Fibroblast of lung (primary cell): ENCODE results near the gene ETV6. TPM values are rescaled to one million over a fixed set of nuclear protein-coding genes. Genes with fewer than 3 reads are reported as not detected.

Experiments used
- DNase-seq, 2 donors: peaks; one replicate each; pipeline versions ENCODE4 v3.0.0 to v3.0.0-alpha.2; 2010; ENCODE audit warnings: low read depth in 2 of 2
- H2AFZ ChIP-seq: 2 replicates; pipeline ENCODE4 v1.5.1; 2012; ENCODE audit warnings: low read length, control low read depth, inconsistent platforms
- H3K27ac ChIP-seq: 2 replicates; pipeline ENCODE4 v1.5.1; 2011; ENCODE audit warnings: low read length, control low read depth; ENCODE audit not compliant: insufficient read depth
- H3K27me3 ChIP-seq: 2 replicates; pipeline ENCODE4 v1.5.1; 2011; ENCODE audit warnings: mild to moderate bottlenecking, low read length; ENCODE audit not compliant: control insufficient read depth, insufficient read depth
- H3K36me3 ChIP-seq: 2 replicates; pipeline ENCODE4 v1.5.1; 2011; ENCODE audit warnings: low read length; ENCODE audit not compliant: control insufficient read depth, insufficient read depth
- H3K4me1 ChIP-seq: 2 replicates; pipeline ENCODE4 v1.5.1; 2011; ENCODE audit warnings: low read length; ENCODE audit not compliant: control insufficient read depth, insufficient read depth; ENCODE audit errors: extremely low read depth
- H3K4me2 ChIP-seq: 2 replicates; pipeline ENCODE4 v1.5.1; 2011; ENCODE audit warnings: low read length, control low read depth; ENCODE audit not compliant: insufficient read depth; ENCODE audit errors: extremely low read depth
- H3K4me3 ChIP-seq, 4 experiments: fragments of 200-600 bp in 1 of 4; sonication (generic) in 1 of 4; replicated peaks in 1 of 4; 2 replicates each; pipeline ENCODE4 v1.5.1; 2011 to 2016; ENCODE audit warnings: low read length in 4 of 4, low read depth in 3 of 4, mild to moderate bottlenecking in 3 of 4, control low read depth in 2 of 4, inconsistent platforms in 1 of 4, mixed read lengths in 1 of 4; ENCODE audit not compliant: insufficient read depth in 1 of 4; ENCODE audit errors: control extremely low read depth in 1 of 4
- H3K79me2 ChIP-seq: 2 replicates; pipeline ENCODE4 v1.5.1; 2012; ENCODE audit warnings: mild to moderate bottlenecking, low read length, inconsistent platforms; ENCODE audit not compliant: control insufficient read depth, insufficient read depth
- H3K9ac ChIP-seq: 2 replicates; pipeline ENCODE4 v1.5.1; 2011; ENCODE audit warnings: mild to moderate bottlenecking, low read length, control low read depth; ENCODE audit not compliant: insufficient read depth
- H3K9me3 ChIP-seq: 2 replicates; pipeline ENCODE4 v1.5.1; 2012; ENCODE audit warnings: low read depth, low read length; ENCODE audit not compliant: control insufficient read depth, insufficient read depth
- H4K20me1 ChIP-seq: 2 replicates; pipeline ENCODE4 v1.5.1; 2011; ENCODE audit warnings: low read length; ENCODE audit not compliant: control insufficient read depth, insufficient read depth; ENCODE audit errors: extremely low read depth
- EZH2 ChIP-seq: IDR thresholded peaks from 2 replicates; pipeline ENCODE4 v1.5.1; 2012; ENCODE audit warnings: low read length, control low read depth, mild to moderate bottlenecking; ENCODE audit errors: missing control alignments
- polyA plus RNA-seq, 2 donors: library from polyadenylated mRNA; depleted of rRNA in 1 of 2; stranded (reverse) in 1 of 2; unstranded in 1 of 2; fragments of >200 nt; gene quantifications; 2 replicates each; pipeline ENCODE4 v1.2.1, GENCODE V29; 2011 to 2012; ENCODE audit warnings: missing spikeins in 1 of 2
- total RNA-seq: library from RNA; depleted of rRNA; stranded (reverse); fragments of >200 nt; gene quantifications from 2 replicates; pipeline ENCODE4 v1.2.1, GENCODE V29; 2014
- TF ChIP-seq, protein P1 (sequence below), 2 donors: IDR thresholded peaks in 1 of 2; conservative IDR thresholded peaks in 1 of 2; 1 replicate in 1 of 2; 2 replicates in 1 of 2; pipeline ENCODE4 v1.5.1; 2011 to 2012; ENCODE audit warnings: low read length in 2 of 2, control low read depth in 1 of 2, inconsistent platforms in 1 of 2, low read depth in 1 of 2, mild to moderate bottlenecking in 1 of 2

Gene ETV6
- total and polyA plus RNA-seq, 2 donors (not counting 1 experiment from before 2014, with no cell fraction given), result 4.3 to 8.9 TPM

- no peaks in the 10 kb centered on the region for H3K36me3 ChIP-seq
- no peaks in the 10 kb centered on the region for H4K20me1 ChIP-seq
- H3K79me2 ChIP-seq, result peaks cover 47% of the 10 kb centered on the region
- H3K4me1 ChIP-seq, result no peaks in the 10 kb centered on the region
- no peaks in the 10 kb centered on the region for H3K9me3 ChIP-seq
- peak overlapping the region; percentile 88 for H3K27ac ChIP-seq
- DNase-seq, result peak in 1 of 2 donors; percentile 12
- peak overlapping the region; percentile 89 for H3K4me2 ChIP-seq
- peak overlapping the region; percentile 51 for H3K9ac ChIP-seq
- TF ChIP-seq, protein P1, sequence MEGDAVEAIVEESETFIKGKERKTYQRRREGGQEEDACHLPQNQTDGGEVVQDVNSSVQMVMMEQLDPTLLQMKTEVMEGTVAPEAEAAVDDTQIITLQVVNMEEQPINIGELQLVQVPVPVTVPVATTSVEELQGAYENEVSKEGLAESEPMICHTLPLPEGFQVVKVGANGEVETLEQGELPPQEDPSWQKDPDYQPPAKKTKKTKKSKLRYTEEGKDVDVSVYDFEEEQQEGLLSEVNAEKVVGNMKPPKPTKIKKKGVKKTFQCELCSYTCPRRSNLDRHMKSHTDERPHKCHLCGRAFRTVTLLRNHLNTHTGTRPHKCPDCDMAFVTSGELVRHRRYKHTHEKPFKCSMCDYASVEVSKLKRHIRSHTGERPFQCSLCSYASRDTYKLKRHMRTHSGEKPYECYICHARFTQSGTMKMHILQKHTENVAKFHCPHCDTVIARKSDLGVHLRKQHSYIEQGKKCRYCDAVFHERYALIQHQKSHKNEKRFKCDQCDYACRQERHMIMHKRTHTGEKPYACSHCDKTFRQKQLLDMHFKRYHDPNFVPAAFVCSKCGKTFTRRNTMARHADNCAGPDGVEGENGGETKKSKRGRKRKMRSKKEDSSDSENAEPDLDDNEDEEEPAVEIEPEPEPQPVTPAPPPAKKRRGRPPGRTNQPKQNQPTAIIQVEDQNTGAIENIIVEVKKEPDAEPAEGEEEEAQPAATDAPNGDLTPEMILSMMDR (conservative IDR thresholded peaks at IDR 0.05 in 1 of 2, IDR thresholded peaks at IDR 0.05 in 1 of 2; ENCODE audit: low read depth in 1 of 2, low read length in 2 of 2), result no peak
- TF ChIP-seq EZH2, result no peak
- H2AFZ ChIP-seq, result no peak overlapping the region
- H3K4me3 ChIP-seq, result peak overlapping the region; percentile 75 to 88 (median 86)
- H3K27me3 ChIP-seq, result no peaks in the 10 kb centered on the region
Observed at GRCh38 chr12:11651381-11651780, 1.9 kb downstream of the ETV6 start.

DNA sequence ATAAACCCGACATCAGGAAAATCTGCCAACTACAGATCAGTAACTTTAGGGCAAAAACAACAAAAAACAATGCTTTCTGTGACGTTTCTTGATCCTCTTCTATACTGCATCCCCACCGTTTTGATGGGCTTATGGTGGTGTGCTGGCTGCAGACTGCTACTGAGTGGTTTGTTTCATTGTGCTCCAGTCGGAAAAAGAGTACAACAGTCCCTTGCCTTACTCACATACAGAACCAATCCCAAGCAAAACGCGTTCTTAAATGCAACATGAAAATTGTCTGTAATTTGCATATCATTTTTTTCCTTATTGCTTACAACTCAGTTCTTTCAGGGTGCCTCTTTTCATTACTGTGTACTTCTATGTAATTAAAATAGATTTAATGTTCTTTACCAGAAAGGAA, 2.3 kb downstream of the ETV6 start:
- H3K36me3 ChIP-seq, result no peaks in the 10 kb centered on the region
- peak overlapping the region; percentile 88 for H3K27ac ChIP-seq
- no peak overlapping the region for H2AFZ ChIP-seq
- no peak for TF ChIP-seq EZH2
- TF ChIP-seq, protein P1 (conservative IDR thresholded peaks at IDR 0.05 in 1 of 2, IDR thresholded peaks at IDR 0.05 in 1 of 2; ENCODE audit: low read depth in 1 of 2, low read length in 2 of 2), result no peak
- no peaks in the 10 kb centered on the region for H3K4me1 ChIP-seq
- no peak overlapping the region for H3K9ac ChIP-seq
- H3K27me3 ChIP-seq, result no peaks in the 10 kb centered on the region
- peak overlapping the region; percentile 75 to 88 (median 86) for H3K4me3 ChIP-seq
- no peaks in the 10 kb centered on the region for H4K20me1 ChIP-seq
- peaks cover 47% of the 10 kb centered on the region for H3K79me2 ChIP-seq
- H3K4me2 ChIP-seq, result peak overlapping the region; percentile 89
- no peaks in the 10 kb centered on the region for H3K9me3 ChIP-seq
- DNase-seq, result peak; percentile 39 to 42

- no peaks in the 10 kb centered on the region for H3K27me3 ChIP-seq
- peak overlapping the region; percentile 88 for H3K27ac ChIP-seq
- TF ChIP-seq, protein P1 (conservative IDR thresholded peaks at IDR 0.05 in 1 of 2, IDR thresholded peaks at IDR 0.05 in 1 of 2; ENCODE audit: low read depth in 1 of 2, low read length in 2 of 2), result no peak
- no peak for TF ChIP-seq EZH2
- no peaks in the 10 kb centered on the region for H3K9me3 ChIP-seq
- no peaks in the 10 kb centered on the region for H3K36me3 ChIP-seq
- peak overlapping the region; percentile 23 for H3K9ac ChIP-seq
- no peaks in the 10 kb centered on the region for H4K20me1 ChIP-seq
- H3K4me3 ChIP-seq, result peak overlapping the region; percentile 75 to 88 (median 86)
- H3K4me2 ChIP-seq, result peak overlapping the region; percentile 89
- H3K79me2 ChIP-seq, result peaks cover 49% of the 10 kb centered on the region
- peak; percentile 57 to 84 for DNase-seq
- peak overlapping the region; percentile 15 for H2AFZ ChIP-seq
- no peaks in the 10 kb centered on the region for H3K4me1 ChIP-seq
Observed at GRCh38 chr12:11652351-11653040, 3.0 kb downstream of the ETV6 start.
